ENCODE measurements around the gene DUT.

DUT gene

GRCh38 chr15:48380198-48380597 lies 49.0 kb downstream of the DUT start:
- TF ChIP-seq ZFX (IDR thresholded peaks at IDR 0.05; ENCODE audit: borderline replicate concordance), result no peak
- TF ChIP-seq, protein P1, sequence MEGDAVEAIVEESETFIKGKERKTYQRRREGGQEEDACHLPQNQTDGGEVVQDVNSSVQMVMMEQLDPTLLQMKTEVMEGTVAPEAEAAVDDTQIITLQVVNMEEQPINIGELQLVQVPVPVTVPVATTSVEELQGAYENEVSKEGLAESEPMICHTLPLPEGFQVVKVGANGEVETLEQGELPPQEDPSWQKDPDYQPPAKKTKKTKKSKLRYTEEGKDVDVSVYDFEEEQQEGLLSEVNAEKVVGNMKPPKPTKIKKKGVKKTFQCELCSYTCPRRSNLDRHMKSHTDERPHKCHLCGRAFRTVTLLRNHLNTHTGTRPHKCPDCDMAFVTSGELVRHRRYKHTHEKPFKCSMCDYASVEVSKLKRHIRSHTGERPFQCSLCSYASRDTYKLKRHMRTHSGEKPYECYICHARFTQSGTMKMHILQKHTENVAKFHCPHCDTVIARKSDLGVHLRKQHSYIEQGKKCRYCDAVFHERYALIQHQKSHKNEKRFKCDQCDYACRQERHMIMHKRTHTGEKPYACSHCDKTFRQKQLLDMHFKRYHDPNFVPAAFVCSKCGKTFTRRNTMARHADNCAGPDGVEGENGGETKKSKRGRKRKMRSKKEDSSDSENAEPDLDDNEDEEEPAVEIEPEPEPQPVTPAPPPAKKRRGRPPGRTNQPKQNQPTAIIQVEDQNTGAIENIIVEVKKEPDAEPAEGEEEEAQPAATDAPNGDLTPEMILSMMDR (IDR thresholded peaks at IDR 0.05), result no peak
- H3K27ac ChIP-seq, result no peak overlapping the region

DNA sequence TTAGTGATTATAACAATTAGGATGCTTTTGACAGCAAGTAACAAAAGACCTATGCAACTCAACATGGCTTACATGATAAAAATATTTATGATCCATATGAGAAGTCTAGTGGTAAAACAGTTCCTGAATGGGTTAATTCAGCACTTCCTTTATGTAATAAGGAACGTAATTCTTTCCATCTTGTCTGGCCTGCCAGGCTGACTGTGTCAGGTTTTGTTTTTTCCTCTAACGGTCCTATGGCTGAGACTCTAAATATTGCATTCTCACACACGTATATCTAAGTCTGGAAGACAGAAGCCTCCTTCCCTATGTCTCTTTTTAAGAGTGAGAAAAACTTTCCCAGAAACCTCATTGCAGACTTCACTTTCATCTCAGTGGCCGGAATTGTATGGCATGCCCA lies 50.6 kb downstream of the DUT start:
- no peak overlapping the region for H3K27ac ChIP-seq
- TF ChIP-seq, protein P1 (IDR thresholded peaks at IDR 0.05), result no peak
- no peak for TF ChIP-seq ZFX (IDR thresholded peaks at IDR 0.05; ENCODE audit: borderline replicate concordance)

DNA sequence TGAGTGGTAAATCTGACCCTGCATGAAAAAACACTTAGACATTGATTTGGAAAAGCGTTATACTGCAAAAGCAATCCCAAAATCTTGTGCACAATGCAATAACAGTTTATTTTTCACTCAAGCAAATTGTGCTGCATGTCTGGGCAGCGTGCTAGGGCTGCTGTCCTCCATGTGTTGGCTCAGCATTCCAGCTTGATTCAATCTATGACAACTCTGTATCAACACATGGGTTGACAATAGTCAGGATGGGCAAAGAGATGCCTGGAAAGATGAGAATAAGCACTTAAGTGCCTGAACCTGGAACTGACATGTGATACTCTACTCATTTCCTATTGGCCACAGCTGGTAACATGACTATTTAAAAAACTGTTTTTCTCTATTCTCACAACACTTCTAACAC lies 51.8 kb downstream of the DUT start:
- H3K27ac ChIP-seq, result no peak overlapping the region
- no peak for TF ChIP-seq ZFX (IDR thresholded peaks at IDR 0.05; ENCODE audit: borderline replicate concordance)
- TF ChIP-seq, protein P1 (IDR thresholded peaks at IDR 0.05), result no peak

DNA sequence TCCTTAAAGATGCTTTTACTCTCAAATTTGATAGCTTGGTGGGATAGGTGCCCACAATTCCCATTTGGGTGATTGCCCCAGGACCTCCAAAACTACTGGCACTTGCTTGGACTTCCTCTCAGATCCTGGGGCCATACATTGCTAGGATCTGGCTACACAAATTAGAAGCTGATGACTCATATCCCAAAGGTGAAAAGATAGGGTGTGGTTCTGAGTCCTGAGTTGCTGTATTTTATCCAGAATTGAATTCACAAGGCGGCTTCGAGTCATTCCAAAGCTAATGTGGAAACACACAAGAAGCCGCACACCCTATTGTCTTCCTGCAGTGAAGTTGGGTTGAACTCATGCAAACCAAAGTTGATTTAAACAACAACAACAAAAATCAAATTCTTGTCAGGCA lies 53.4 kb downstream of the DUT start:
- H3K27ac ChIP-seq, result no peak overlapping the region
- no peak for TF ChIP-seq ZFX (IDR thresholded peaks at IDR 0.05; ENCODE audit: borderline replicate concordance)
- TF ChIP-seq, protein P1 (IDR thresholded peaks at IDR 0.05), result no peak

- TF ChIP-seq, protein P1 (IDR thresholded peaks at IDR 0.05), result no peak
- H3K27ac ChIP-seq, result no peak overlapping the region
Observed at GRCh38 chr15:48385031-48385830, 54.0 kb downstream of the DUT start.

- TF ChIP-seq, protein P1 (IDR thresholded peaks at IDR 0.05), result no peak
- TF ChIP-seq ZFX (IDR thresholded peaks at IDR 0.05; ENCODE audit: borderline replicate concordance), result no peak
- no peak overlapping the region for H3K27ac ChIP-seq
Observed at GRCh38 chr15:48388016-48388851, 57.0 kb downstream of the DUT start.

GRCh38 chr15:48388910-48389309 lies 57.7 kb downstream of the DUT start:
- TF ChIP-seq, protein P1 (IDR thresholded peaks at IDR 0.05), result no peak
- TF ChIP-seq ZFX (IDR thresholded peaks at IDR 0.05; ENCODE audit: borderline replicate concordance), result no peak
- H3K27ac ChIP-seq, result no peak overlapping the region
